GM23338 (cell line): ENCODE results near the gene GGNBP2. TPM values are rescaled to one million over a fixed set of nuclear protein-coding genes. Genes with fewer than 3 reads are reported as not detected.

Experiments used
- ATAC-seq: fragments of 200-7000 bp; cut with Tn5 transposase; 3 replicates; pipeline ENCODE4 v1.9.1; 2020
- DNase-seq: peaks from one replicate; pipeline ENCODE4 v3.0.0-alpha.2; 2015; ENCODE audit warnings: low spot score
- H2AFZ ChIP-seq: fragments of 200-600 bp; sonication (generic); 2 replicates; pipeline ENCODE4 v1.8.0; 2016; ENCODE audit warnings: antibody characterized with exemption, mild to moderate bottlenecking, moderate library complexity
- H3F3A ChIP-seq: fragments of 200-600 bp; sonication (generic); replicated peaks from 2 replicates; pipeline ENCODE4 v1.8.0; 2017; ENCODE audit warnings: antibody characterized with exemption, mixed run types, low read depth
- H3K27ac ChIP-seq: fragments of 200-600 bp; sonication (generic); 2 replicates; pipeline ENCODE4 v1.6.1; 2016; ENCODE audit warnings: low read depth
- H3K27me3 ChIP-seq: fragments of 200-600 bp; sonication (generic); 2 replicates; pipeline ENCODE4 v1.8.0; 2016; ENCODE audit warnings: mild to moderate bottlenecking, mixed run types, moderate library complexity; ENCODE audit not compliant: insufficient read depth
- H3K36me3 ChIP-seq: fragments of 200-600 bp; sonication (generic); 2 replicates; pipeline ENCODE4 v1.8.0; 2016; ENCODE audit warnings: mild to moderate bottlenecking; ENCODE audit not compliant: insufficient read depth
- H3K4me1 ChIP-seq: fragments of 200-600 bp; sonication (generic); 2 replicates; pipeline ENCODE4 v1.8.0; 2016; ENCODE audit warnings: mild to moderate bottlenecking, moderate library complexity; ENCODE audit not compliant: insufficient read depth
- H3K4me2 ChIP-seq: fragments of 200-600 bp; sonication (generic); 2 replicates; pipeline ENCODE4 v1.7.1; 2017; ENCODE audit warnings: mixed run types
- H3K4me3 ChIP-seq: fragments of 200-600 bp; sonication (generic); 2 replicates; pipeline ENCODE4 v1.6.1; 2016; ENCODE audit warnings: mixed run types
- H3K79me2 ChIP-seq: fragments of 200-600 bp; sonication (generic); replicated peaks from 2 replicates; pipeline ENCODE4 v1.8.0; 2017; ENCODE audit warnings: mild to moderate bottlenecking; ENCODE audit not compliant: insufficient read depth
- H3K9me2 ChIP-seq: fragments of 200-600 bp; sonication (generic); 2 replicates; pipeline ENCODE4 v1.8.0; 2017; ENCODE audit not compliant: insufficient read depth
- H4K20me1 ChIP-seq: fragments of 200-600 bp; sonication (generic); replicated peaks from 2 replicates; pipeline ENCODE4 v1.8.0; 2017; ENCODE audit warnings: mild to moderate bottlenecking; ENCODE audit not compliant: insufficient read depth
- H3K27ac Mint-ChIP-seq: 2 replicates; pipeline ENCODE4 v1.8.0; 2020; ENCODE audit warnings: inconsistent platforms, mild to moderate bottlenecking, moderate library complexity, mixed read lengths
- H3K27me3 Mint-ChIP-seq: 3 replicates; pipeline ENCODE4 v1.8.0; 2022; ENCODE audit warnings: low read depth, mild to moderate bottlenecking, moderate library complexity, mixed read lengths, inconsistent platforms; ENCODE audit not compliant: insufficient read depth, poor library complexity
- H3K36me3 Mint-ChIP-seq: 3 replicates; pipeline ENCODE4 v1.8.0; 2021; ENCODE audit warnings: low read depth, mild to moderate bottlenecking, inconsistent platforms, moderate library complexity, mixed read lengths
- H3K4me1 Mint-ChIP-seq: 3 replicates; pipeline ENCODE4 v1.8.0; 2020; ENCODE audit warnings: mild to moderate bottlenecking, inconsistent platforms, mixed read lengths
- H3K4me3 Mint-ChIP-seq: 3 replicates; pipeline ENCODE4 v1.8.0; 2021; ENCODE audit warnings: moderate library complexity, mild to moderate bottlenecking, inconsistent platforms, mixed read lengths
- H3K9me3 Mint-ChIP-seq: 3 replicates; pipeline ENCODE4 v1.8.0; 2020; ENCODE audit warnings: moderate library complexity, mild to moderate bottlenecking, inconsistent platforms, mixed read lengths
- CREB1 ChIP-seq: fragments of 250-450 bp; sonication (Bioruptor Pico); IDR thresholded peaks from 2 replicates; pipeline ENCODE4 v1.5.0; 2020; ENCODE audit warnings: low read depth, mild to moderate bottlenecking, moderate library complexity
- CTCF ChIP-seq, 2 experiments: fragments of 200-600 bp in 1 of 2; sonication (generic) in 1 of 2; conservative IDR thresholded peaks; 2 replicates each; pipeline versions ENCODE4 v1.5.1 to v1.6.1; 2016 to 2017; ENCODE audit warnings: antibody characterized with exemption in 2 of 2, low read depth in 2 of 2, mild to moderate bottlenecking in 2 of 2, moderate library complexity in 1 of 2
- EZH2 ChIP-seq: fragments of 200-600 bp; sonication (generic); IDR thresholded peaks from one replicate; pipeline ENCODE4 v1.8.0; 2017; ENCODE audit warnings: antibody characterized with exemption, mild to moderate bottlenecking, low read depth; ENCODE audit not compliant: unreplicated experiment
- EZH2phosphoT487 ChIP-seq: fragments of 200-600 bp; sonication (generic); IDR thresholded peaks from one replicate; pipeline ENCODE4 v1.8.1; 2018; ENCODE audit warnings: antibody characterized with exemption; ENCODE audit not compliant: unreplicated experiment
- JUNB ChIP-seq: IDR thresholded peaks from one replicate; pipeline ENCODE4 v1.6.1; 2016; ENCODE audit warnings: antibody characterized with exemption; ENCODE audit not compliant: unreplicated experiment
- NANOG ChIP-seq: IDR thresholded peaks from 2 replicates; pipeline ENCODE4 v1.6.1; 2016; ENCODE audit warnings: antibody characterized with exemption, borderline replicate concordance
- POLR2AphosphoS5 ChIP-seq: IDR thresholded peaks from 2 replicates; pipeline ENCODE4 v1.6.1; 2016; ENCODE audit warnings: antibody characterized with exemption, low read depth
- REST ChIP-seq: IDR thresholded peaks from one replicate; pipeline ENCODE4 v1.6.1; 2018; ENCODE audit warnings: antibody characterized with exemption; ENCODE audit not compliant: unreplicated experiment
- STAT1 ChIP-seq: IDR thresholded peaks from one replicate; pipeline ENCODE4 v1.6.1; 2016; ENCODE audit warnings: antibody characterized with exemption; ENCODE audit not compliant: unreplicated experiment
- ZNF114 ChIP-seq: fragments of 250-450 bp; sonication (Bioruptor Pico); IDR thresholded peaks from 2 replicates; pipeline ENCODE4 v1.5.0; 2020; ENCODE audit warnings: mild to moderate bottlenecking, moderate library complexity
- ZNF331 ChIP-seq: fragments of 250-450 bp; sonication (Bioruptor Pico); IDR thresholded peaks from 2 replicates; pipeline ENCODE4 v1.5.0; 2020; ENCODE audit warnings: low read depth, mild to moderate bottlenecking, moderate library complexity
- polyA plus RNA-seq: library from polyadenylated mRNA; unstranded; fragments of >200 nt; fragmentation: Nextera tagmentation; extraction: Ambion mirVana; gene quantifications from 2 replicates; pipeline ENCODE4 v1.2.1, GENCODE V29; 2016
- total RNA-seq: library from RNA; depleted of rRNA; stranded (reverse); fragments of >200 nt; shearing (Covaris generic); gene quantifications from 2 replicates; pipeline ENCODE4 v1.2.3, GENCODE V29; 2014
- TF ChIP-seq, protein P1 (sequence below): IDR thresholded peaks from 2 replicates; pipeline ENCODE4 v1.6.1; 2016; ENCODE audit warnings: antibody characterized with exemption
- TF ChIP-seq, protein P2 (sequence below): fragments of 250-450 bp; sonication (Bioruptor Pico); IDR thresholded peaks from 2 replicates; pipeline ENCODE4 v1.5.0; 2020; ENCODE audit warnings: mild to moderate bottlenecking, moderate library complexity

Gene GGNBP2
- total and polyA plus RNA-seq, 2 experiments from 2014 or later = 40.7 to 41.2 TPM

GRCh38 chr17:36503456-36504155 lies 41.1 kb upstream of the GGNBP2 start:
- H3K36me3 ChIP-seq = peaks cover 21% of the 10 kb centered on the region
- no peaks in the 10 kb centered on the region for H3F3A ChIP-seq
- no peak overlapping the region for H3K27ac ChIP-seq
- peaks cover 4% of the 10 kb centered on the region for H4K20me1 ChIP-seq
- no peaks in the 10 kb centered on the region for H3K4me1 ChIP-seq
- H3K9me2 ChIP-seq = no peaks in the 10 kb centered on the region
- no peaks in the 10 kb centered on the region for H3K4me1 Mint-ChIP-seq
- H3K27ac Mint-ChIP-seq = no peak overlapping the region
- H3K36me3 Mint-ChIP-seq = peaks cover 89% of the 10 kb centered on the region
- H3K27me3 ChIP-seq = no peaks in the 10 kb centered on the region
- H3K79me2 ChIP-seq = no peaks in the 10 kb centered on the region
- no peak overlapping the region for H3K4me2 ChIP-seq
- TF ChIP-seq, protein P1, sequence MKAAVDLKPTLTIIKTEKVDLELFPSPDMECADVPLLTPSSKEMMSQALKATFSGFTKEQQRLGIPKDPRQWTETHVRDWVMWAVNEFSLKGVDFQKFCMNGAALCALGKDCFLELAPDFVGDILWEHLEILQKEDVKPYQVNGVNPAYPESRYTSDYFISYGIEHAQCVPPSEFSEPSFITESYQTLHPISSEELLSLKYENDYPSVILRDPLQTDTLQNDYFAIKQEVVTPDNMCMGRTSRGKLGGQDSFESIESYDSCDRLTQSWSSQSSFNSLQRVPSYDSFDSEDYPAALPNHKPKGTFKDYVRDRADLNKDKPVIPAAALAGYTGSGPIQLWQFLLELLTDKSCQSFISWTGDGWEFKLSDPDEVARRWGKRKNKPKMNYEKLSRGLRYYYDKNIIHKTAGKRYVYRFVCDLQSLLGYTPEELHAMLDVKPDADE = no peak
- TF ChIP-seq ZNF331 (CRISPR knock-in tag) (no peak), CTCF (conservative IDR thresholded peaks at IDR 0.05; ENCODE audit: low read depth in 2 of 2) (no peak), NANOG (no peak), POLR2AphosphoS5 (no peak), STAT1 (no peak), CREB1 (no peak), ZNF114 (CRISPR knock-in tag) (no peak), JUNB (no peak), EZH2phosphoT487 (no peak), EZH2 (no peak), REST (no peak)
- TF ChIP-seq, protein P2, sequence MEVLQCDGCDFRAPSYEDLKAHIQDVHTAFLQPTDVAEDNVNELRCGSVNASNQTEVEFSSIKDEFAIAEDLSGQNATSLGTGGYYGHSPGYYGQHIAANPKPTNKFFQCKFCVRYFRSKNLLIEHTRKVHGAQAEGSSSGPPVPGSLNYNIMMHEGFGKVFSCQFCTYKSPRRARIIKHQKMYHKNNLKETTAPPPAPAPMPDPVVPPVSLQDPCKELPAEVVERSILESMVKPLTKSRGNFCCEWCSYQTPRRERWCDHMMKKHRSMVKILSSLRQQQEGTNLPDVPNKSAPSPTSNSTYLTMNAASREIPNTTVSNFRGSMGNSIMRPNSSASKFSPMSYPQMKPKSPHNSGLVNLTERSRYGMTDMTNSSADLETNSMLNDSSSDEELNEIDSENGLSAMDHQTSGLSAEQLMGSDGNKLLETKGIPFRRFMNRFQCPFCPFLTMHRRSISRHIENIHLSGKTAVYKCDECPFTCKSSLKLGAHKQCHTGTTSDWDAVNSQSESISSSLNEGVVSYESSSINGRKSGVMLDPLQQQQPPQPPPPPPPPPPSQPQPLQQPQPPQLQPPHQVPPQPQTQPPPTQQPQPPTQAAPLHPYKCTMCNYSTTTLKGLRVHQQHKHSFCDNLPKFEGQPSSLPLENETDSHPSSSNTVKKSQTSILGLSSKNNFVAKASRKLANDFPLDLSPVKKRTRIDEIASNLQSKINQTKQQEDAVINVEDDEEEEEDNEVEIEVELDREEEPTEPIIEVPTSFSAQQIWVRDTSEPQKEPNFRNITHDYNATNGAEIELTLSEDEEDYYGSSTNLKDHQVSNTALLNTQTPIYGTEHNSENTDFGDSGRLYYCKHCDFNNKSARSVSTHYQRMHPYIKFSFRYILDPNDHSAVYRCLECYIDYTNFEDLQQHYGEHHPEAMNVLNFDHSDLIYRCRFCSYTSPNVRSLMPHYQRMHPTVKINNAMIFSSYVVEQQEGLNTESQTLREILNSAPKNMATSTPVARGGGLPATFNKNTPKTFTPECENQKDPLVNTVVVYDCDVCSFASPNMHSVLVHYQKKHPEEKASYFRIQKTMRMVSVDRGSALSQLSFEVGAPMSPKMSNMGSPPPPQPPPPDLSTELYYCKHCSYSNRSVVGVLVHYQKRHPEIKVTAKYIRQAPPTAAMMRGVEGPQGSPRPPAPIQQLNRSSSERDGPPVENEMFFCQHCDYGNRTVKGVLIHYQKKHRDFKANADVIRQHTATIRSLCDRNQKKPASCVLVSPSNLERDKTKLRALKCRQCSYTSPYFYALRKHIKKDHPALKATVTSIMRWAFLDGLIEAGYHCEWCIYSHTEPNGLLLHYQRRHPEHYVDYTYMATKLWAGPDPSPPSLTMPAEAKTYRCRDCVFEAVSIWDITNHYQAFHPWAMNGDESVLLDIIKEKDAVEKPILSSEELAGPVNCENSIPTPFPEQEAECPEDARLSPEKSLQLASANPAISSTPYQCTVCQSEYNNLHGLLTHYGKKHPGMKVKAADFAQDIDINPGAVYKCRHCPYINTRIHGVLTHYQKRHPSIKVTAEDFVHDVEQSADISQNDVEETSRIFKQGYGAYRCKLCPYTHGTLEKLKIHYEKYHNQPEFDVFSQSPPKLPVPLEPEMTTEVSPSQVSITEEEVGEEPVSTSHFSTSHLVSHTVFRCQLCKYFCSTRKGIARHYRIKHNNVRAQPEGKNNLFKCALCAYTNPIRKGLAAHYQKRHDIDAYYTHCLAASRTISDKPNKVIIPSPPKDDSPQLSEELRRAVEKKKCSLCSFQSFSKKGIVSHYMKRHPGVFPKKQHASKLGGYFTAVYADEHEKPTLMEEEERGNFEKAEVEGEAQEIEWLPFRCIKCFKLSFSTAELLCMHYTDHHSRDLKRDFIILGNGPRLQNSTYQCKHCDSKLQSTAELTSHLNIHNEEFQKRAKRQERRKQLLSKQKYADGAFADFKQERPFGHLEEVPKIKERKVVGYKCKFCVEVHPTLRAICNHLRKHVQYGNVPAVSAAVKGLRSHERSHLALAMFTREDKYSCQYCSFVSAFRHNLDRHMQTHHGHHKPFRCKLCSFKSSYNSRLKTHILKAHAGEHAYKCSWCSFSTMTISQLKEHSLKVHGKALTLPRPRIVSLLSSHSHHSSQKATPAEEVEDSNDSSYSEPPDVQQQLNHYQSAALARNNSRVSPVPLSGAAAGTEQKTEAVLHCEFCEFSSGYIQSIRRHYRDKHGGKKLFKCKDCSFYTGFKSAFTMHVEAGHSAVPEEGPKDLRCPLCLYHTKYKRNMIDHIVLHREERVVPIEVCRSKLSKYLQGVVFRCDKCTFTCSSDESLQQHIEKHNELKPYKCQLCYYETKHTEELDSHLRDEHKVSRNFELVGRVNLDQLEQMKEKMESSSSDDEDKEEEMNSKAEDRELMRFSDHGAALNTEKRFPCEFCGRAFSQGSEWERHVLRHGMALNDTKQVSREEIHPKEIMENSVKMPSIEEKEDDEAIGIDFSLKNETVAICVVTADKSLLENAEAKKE (CRISPR knock-in tag) = no peak
- no peaks in the 10 kb centered on the region for H3K9me3 Mint-ChIP-seq
- no peak for ATAC-seq
- H3K4me3 ChIP-seq = no peak overlapping the region
- H3K4me3 Mint-ChIP-seq = no peak overlapping the region
- peaks cover 7% of the 10 kb centered on the region for H3K27me3 Mint-ChIP-seq
- no peak overlapping the region for H2AFZ ChIP-seq
- no peak for DNase-seq
